OCI-LY7 (cell line): Measurements from ENCODE around the gene ADAMTS6. TPM values are rescaled to one million over a fixed set of nuclear protein-coding genes. Genes with fewer than 3 reads are reported as not detected.

Source experiments
- Bru-seq: library from RNA; stranded (reverse); fragments of 400-500 nt; gene quantifications from one replicate; lab custom pipeline; 2021; lab: Mats Ljungman, UMichigan
- BruChase-seq, 2 experiments: library from RNA; stranded (reverse); fragments of 400-500 nt; gene quantifications; one replicate each; lab custom pipeline; 2021; lab: Mats Ljungman, UMichigan
- BruUV-seq: library from RNA; stranded (reverse); fragments of 400-500 nt; replicated peaks from 2 replicates; lab custom pipeline; 2021; lab: Mats Ljungman, UMichigan
- CTCF ChIA-PET: fragments of 300-600 bp; sonication (Branson Sonifier 250); formaldehyde crosslinking; loops from one replicate; lab custom pipeline; 2022; ENCODE audit warnings: antibody characterized with exemption; ENCODE audit not compliant: unreplicated experiment; lab: Charles Lee
- POLR2A ChIA-PET: fragments of 300-600 bp; sonication (Branson Sonifier 250); formaldehyde crosslinking; loops from one replicate; lab custom pipeline; 2022; ENCODE audit warnings: antibody characterized with exemption; lab: Charles Lee
- DNase-seq: peaks from one replicate; pipeline ENCODE4 v3.0.0-alpha.2; 2015; ENCODE audit warnings: low spot score
- H2AFZ ChIP-seq: fragments of 200-600 bp; sonication (generic), shearing (Covaris generic); 2 replicates; pipeline ENCODE4 v1.6.1; 2014; ENCODE audit warnings: mild to moderate bottlenecking, antibody characterized with exemption, low read length, moderate library complexity
- H3K27ac ChIP-seq: fragments of 200-600 bp; sonication (generic); 2 replicates; pipeline ENCODE4 v1.5.1; 2014; ENCODE audit warnings: mixed run types, low read depth, mild to moderate bottlenecking, moderate library complexity, low read length, inconsistent platforms; ENCODE audit not compliant: poor library complexity, severe bottlenecking
- H3K36me3 ChIP-seq: fragments of 200-600 bp; sonication (generic); 2 replicates; pipeline ENCODE4 v1.6.1; 2014; ENCODE audit warnings: mild to moderate bottlenecking, antibody characterized with exemption, low read length, moderate library complexity, mixed read lengths; ENCODE audit not compliant: insufficient read depth
- H3K4me1 ChIP-seq: fragments of 200-600 bp; sonication (generic); 2 replicates; pipeline ENCODE4 v1.5.1; 2014; ENCODE audit warnings: mild to moderate bottlenecking, low read length; ENCODE audit not compliant: insufficient read depth, poor library complexity, severe bottlenecking
- H3K4me2 ChIP-seq: fragments of 200-600 bp; sonication (generic); 2 replicates; pipeline ENCODE4 v1.6.1; 2014; ENCODE audit warnings: mild to moderate bottlenecking, low read length
- H3K4me3 ChIP-seq: fragments of 200-600 bp; sonication (generic); 2 replicates; pipeline ENCODE4 v1.5.1; 2014; ENCODE audit warnings: mild to moderate bottlenecking, low read depth, low read length; ENCODE audit not compliant: poor library complexity, severe bottlenecking
- H3K79me2 ChIP-seq: fragments of 200-600 bp; sonication (generic); 2 replicates; pipeline ENCODE4 v1.6.1; 2016; ENCODE audit warnings: low read depth, mild to moderate bottlenecking, low read length, moderate library complexity, mixed read lengths; ENCODE audit not compliant: insufficient read depth
- H3K9me2 ChIP-seq: fragments of 200-600 bp; sonication (generic); 2 replicates; pipeline ENCODE4 v1.6.1; 2016; ENCODE audit warnings: mild to moderate bottlenecking, low read length, mixed read lengths; ENCODE audit not compliant: insufficient read depth
- H3K9me3 ChIP-seq: fragments of 200-600 bp; sonication (generic); 2 replicates; pipeline ENCODE4 v1.6.1; 2014; ENCODE audit warnings: mild to moderate bottlenecking, mixed run types, low read length, mixed read lengths
- H4K20me1 ChIP-seq: fragments of 200-600 bp; sonication (generic); 2 replicates; pipeline ENCODE4 v1.6.1; 2014; ENCODE audit warnings: mild to moderate bottlenecking, antibody characterized with exemption, low read length, moderate library complexity, mixed read lengths; ENCODE audit not compliant: insufficient read depth
- CTCF ChIP-seq: fragments of 200-600 bp; sonication (generic); conservative IDR thresholded peaks from 2 replicates; pipeline ENCODE4 v1.5.1; 2014; ENCODE audit warnings: mild to moderate bottlenecking, antibody characterized with exemption, low read length, moderate library complexity, mixed read lengths
- EZH2phosphoT487 ChIP-seq: fragments of 200-600 bp; sonication (generic); IDR thresholded peaks from 2 replicates; pipeline ENCODE4 v1.6.1; 2018; ENCODE audit warnings: low read depth, borderline replicate concordance, mild to moderate bottlenecking, mixed run types, antibody characterized with exemption, low read length, moderate library complexity, mixed read lengths
- intact Hi-C: fragments of 100-400 bp; cut with micrococcal nuclease; formaldehyde crosslinking; loops from one replicate; pipeline ENCODE4 v1.10.0; 2022; ENCODE audit not compliant: unreplicated experiment
- long read RNA-seq: library from polyadenylated mRNA; stranded (forward); transcript quantifications from one replicate; pipeline ENCODE4 v2.0.0, GENCODE V29; 2022
- total RNA-seq, 2 experiments: library from RNA; depleted of rRNA in 1 of 2; stranded (reverse); fragments of >200 nt in 1 of 2; shearing (Covaris generic) in 1 of 2; gene quantifications; 2 replicates each; pipeline ENCODE4 v1.2.3, GENCODE V29; 2014 to 2022

ADAMTS6 gene
- total RNA-seq (2014; rRNA removed; shearing (Covaris generic)) = 18.1 and 23.0 TPM in 2 replicates
- total RNA-seq (2022) = 13.9 and 14.3 TPM in 2 replicates
- Bru-seq, nascent RNA = percentile 54 among the genes with signal in this experiment
- percentile 50 among the genes with signal in this experiment for BruChase-seq, experiment 1, labeled RNA remaining after a 6-hour chase
- BruChase-seq, experiment 2, labeled RNA remaining after a 2-hour chase = percentile 48 among the genes with signal in this experiment
- long read RNA-seq, partial matches to known transcripts = 1 of 5 reads
- long read RNA-seq, other reads (novel, unspliced or antisense) = 4 of 5 reads

- no peaks in the 10 kb centered on the region for H3K9me3 ChIP-seq
- peak within 1 kb of the TSS; percentile 72 for H3K27ac ChIP-seq
- peaks cover 22% of the 10 kb centered on the region; the same call in 1 of the 2 replicates for H3K79me2 ChIP-seq
- peak; percentile 90 for DNase-seq
- H2AFZ ChIP-seq = peak within 1 kb of the TSS; percentile 82
- H3K9me2 ChIP-seq = no peaks in the 10 kb centered on the region
- intact Hi-C loops = loop anchor here (2.0 to 5.0 kb wide), 7 partner anchors 381 to 847 kb away; no protein-coding TSS in a partner anchor
- CTCF ChIA-PET = no interaction called here
- peaks cover 36% of the 10 kb centered on the region for H3K4me1 ChIP-seq
- H3K4me2 ChIP-seq = peak within 1 kb of the TSS; percentile 99
- POLR2A ChIA-PET = interaction anchor here (0.6 to 2.4 kb wide), 31 partner anchors 9 to 1626 kb away, joined by 3 to 12 read pairs (median 4); partner anchors contain the start of genes CENPK, CWC27, PPWD1 and SREK1IP1
- no peaks in the 10 kb centered on the region for H3K36me3 ChIP-seq
- no TSS peak for BruUV-seq
- H3K4me3 ChIP-seq = peak within 1 kb of the TSS; percentile 71
- no peak for TF ChIP-seq EZH2phosphoT487
- TF ChIP-seq CTCF = no peak
- no peaks in the 10 kb centered on the region for H4K20me1 ChIP-seq
These were observed at the start of gene ADAMTS6 for GRCh38 chr5:65481635-65482295. Gene ADAMTS6, minus strand, starts transcription at chr5:65481920. Its CDS starts 8,247 bp downstream, at chr5:65473673.

GRCh38 chr5:65530904-65531303 is 49.2 kb upstream of the ADAMTS6 start:
- Histone ChIP-seq H3K4me3 (no peak overlapping the region), H3K9me3 (no peaks in the 10 kb centered on the region), H3K4me1 (no peaks in the 10 kb centered on the region), H3K79me2 (no peaks in the 10 kb centered on the region), H3K9me2 (no peaks in the 10 kb centered on the region), H4K20me1 (no peaks in the 10 kb centered on the region), H3K4me2 (no peak overlapping the region), H3K27ac (no peak overlapping the region), H2AFZ (no peak overlapping the region), H3K36me3 (peaks cover 38% of the 10 kb centered on the region)
- intact Hi-C loops = no loop called here
- no TSS peak for BruUV-seq
- no peak for DNase-seq
- POLR2A ChIA-PET = interaction anchor here (0.6 to 1.7 kb wide), 2 partner anchors 12 to 196 kb away, joined by 6 read pairs; no protein-coding TSS in a partner anchor
- no peak for TF ChIP-seq CTCF
- TF ChIP-seq EZH2phosphoT487 = no peak
- CTCF ChIA-PET = no interaction called here
